HepG2 (cell line): ENCODE data around the gene TMEM240. TPM values are rescaled to one million over a fixed set of nuclear protein-coding genes. Genes with fewer than 3 reads are reported as not detected.
"Not testable (repeated sequence)": the region's sequence is repeated elsewhere in the genome, so short reads cannot be mapped to it uniquely, and the experiment has no call there.

ENCODE experiments used
- ATAC-seq: fragments of 200-7000 bp; cut with Tn5 transposase; 3 replicates; pipeline ENCODE4 v1.9.1; 2020; ENCODE audit warnings: mild to moderate bottlenecking, moderate library complexity
- BruUV-seq: library from RNA; stranded (reverse); fragments of 400-500 nt; replicated peaks from 2 replicates; lab custom pipeline; 2021; lab: Mats Ljungman, UMichigan
- CTCF ChIA-PET: fragments of 300-600 bp; formaldehyde crosslinking; extraction: SDS; loops from one replicate; lab custom pipeline; 2021; ENCODE audit warnings: low total read pairs, inconsistent platforms, low intra/inter-chr PET ratio; lab: Yijun Ruan, JAX
- POLR2A ChIA-PET: fragments of 350-600 bp; sonication (Branson Sonifier 250); formaldehyde crosslinking; loops from one replicate; lab custom pipeline; 2020; ENCODE audit warnings: antibody characterized with exemption, inconsistent platforms; lab: Yijun Ruan, JAX
- DNase-seq: peaks from one replicate; pipeline ENCODE4 v3.0.0-alpha.2; 2015; ENCODE audit warnings: low spot score
- FAIRE-seq: peaks from 3 replicates; lab custom pipeline; 2011; peaks lifted over from hg19 to GRCh38; lab: Jason Lieb, UNC
- H2AFZ ChIP-seq: one replicate; pipeline ENCODE4 v1.6.1; 2011; ENCODE audit warnings: low read length, inconsistent platforms
- H3K27ac ChIP-seq: fragments of 300-600 bp; 3 replicates; pipeline ENCODE4 v1.8.0; 2011; ENCODE audit warnings: mixed run types, mild to moderate bottlenecking, mixed read lengths, low read length, inconsistent platforms; ENCODE audit not compliant: insufficient read depth; ENCODE audit errors: extremely low read length
- H3K27me3 ChIP-seq, 2 experiments: fragments of 200-600 bp in 1 of 2; 2 replicates in 1 of 2; 3 replicates in 1 of 2; pipeline versions ENCODE4 v1.6.0 to v1.8.0; 2011; ENCODE audit warnings: low read length in 2 of 2, mild to moderate bottlenecking in 2 of 2, moderate library complexity in 2 of 2, inconsistent platforms in 1 of 2; ENCODE audit not compliant: insufficient read depth in 2 of 2, control insufficient read depth in 1 of 2
- H3K36me3 ChIP-seq, 2 experiments: fragments of 200-600 bp in 1 of 2; replicated peaks in 1 of 2; 2 replicates in 1 of 2; 3 replicates in 1 of 2; pipeline versions ENCODE4 v1.5.1 to v1.8.0; 2011; ENCODE audit warnings: low read length in 2 of 2, inconsistent platforms in 1 of 2; ENCODE audit not compliant: insufficient read depth in 2 of 2, control insufficient read depth in 1 of 2
- H3K4me1 ChIP-seq: 2 replicates; pipeline ENCODE4 v1.5.1; 2012; ENCODE audit warnings: low read length, inconsistent platforms; ENCODE audit not compliant: insufficient read depth
- H3K4me2 ChIP-seq: 2 replicates; pipeline ENCODE4 v1.6.0; 2011; ENCODE audit warnings: low read depth, low read length, inconsistent platforms
- H3K4me3 ChIP-seq, 3 experiments: fragments of 200-600 bp in 1 of 3; sonication (generic), shearing (Covaris generic) in 1 of 3; replicated peaks in 1 of 3; 2 replicates each; pipeline ENCODE4 v1.5.1; 2011 to 2016; ENCODE audit warnings: low read length in 3 of 3, inconsistent platforms in 2 of 3, low read depth in 2 of 3, mild to moderate bottlenecking in 2 of 3, control low read depth in 1 of 3, mixed read lengths in 1 of 3; ENCODE audit not compliant: insufficient read depth in 1 of 3
- H3K79me2 ChIP-seq: one replicate; pipeline ENCODE4 v1.6.1; 2011; ENCODE audit warnings: low read length, inconsistent platforms; ENCODE audit not compliant: insufficient read depth
- H3K9ac ChIP-seq: 2 replicates; pipeline ENCODE4 v1.6.0; 2011; ENCODE audit warnings: mild to moderate bottlenecking, low read depth, low read length, inconsistent platforms; ENCODE audit not compliant: insufficient read depth
- H3K9me3 ChIP-seq: 2 replicates; pipeline ENCODE4 v1.5.1; 2012; ENCODE audit warnings: mild to moderate bottlenecking, low read length
- H4K20me1 ChIP-seq: 2 replicates; pipeline ENCODE4 v1.6.0; 2011; ENCODE audit warnings: inconsistent platforms, mild to moderate bottlenecking, low read length, moderate library complexity; ENCODE audit not compliant: insufficient read depth
- CREM ChIP-seq, 2 experiments: sonication (generic) in 1 of 2; formaldehyde crosslinking in 1 of 2; IDR thresholded peaks; 2 replicates each; pipeline versions ENCODE4 v1.4.0 to v1.6.1; 2016 to 2020; ENCODE audit warnings: antibody characterized with exemption in 1 of 2, mild to moderate bottlenecking in 1 of 2, missing genetic modification reagents in 1 of 2
- DMAP1 ChIP-seq: IDR thresholded peaks from 2 replicates; pipeline ENCODE4 v1.6.1; 2016
- ETV5 ChIP-seq: IDR thresholded peaks from 2 replicates; pipeline ENCODE4 v1.6.1; 2018; ENCODE audit warnings: missing biosample characterization, missing genetic modification reagents, inconsistent platforms, borderline replicate concordance
- GABPA ChIP-seq, 2 experiments: IDR thresholded peaks; 2 replicates each; pipeline ENCODE4 v1.6.1; 2011 to 2016; ENCODE audit warnings: low read depth in 2 of 2, low read length in 1 of 2, missing biosample characterization in 1 of 2, missing genetic modification characterization in 1 of 2
- GABPB1 ChIP-seq: IDR thresholded peaks from 2 replicates; pipeline ENCODE4 v1.6.1; 2016; ENCODE audit warnings: mild to moderate bottlenecking, missing genetic modification reagents, moderate library complexity, missing compliant biosample characterization
- GATAD1 ChIP-seq: IDR thresholded peaks from 2 replicates; pipeline ENCODE4 v1.6.1; 2016; ENCODE audit warnings: missing genetic modification reagents, missing compliant biosample characterization
- HDAC1 ChIP-seq: sonication (generic); formaldehyde crosslinking; IDR thresholded peaks from 2 replicates; pipeline ENCODE4 v1.5.1; 2020; ENCODE audit warnings: mild to moderate bottlenecking, missing genetic modification reagents
- KLF6 ChIP-seq: IDR thresholded peaks from 2 replicates; pipeline ENCODE4 v1.8.0; 2016; ENCODE audit warnings: missing biosample characterization, missing genetic modification reagents
- NR2F6 ChIP-seq, 2 experiments: IDR thresholded peaks; 2 replicates each; pipeline ENCODE4 v1.6.1; 2016; ENCODE audit warnings: antibody characterized with exemption in 1 of 2, mild to moderate bottlenecking in 1 of 2
- PHF21A ChIP-seq: sonication (generic); formaldehyde crosslinking; IDR thresholded peaks from 2 replicates; pipeline ENCODE4 v1.5.0; 2020; ENCODE audit warnings: mild to moderate bottlenecking, missing genetic modification reagents
- RAD21 ChIP-seq: fragments of 450-650 bp; formaldehyde crosslinking; IDR thresholded peaks from 2 replicates; pipeline ENCODE4 v1.5.0; 2020; ENCODE audit warnings: mild to moderate bottlenecking
- SAP130 ChIP-seq: IDR thresholded peaks from 2 replicates; pipeline ENCODE4 v1.6.1; 2016; ENCODE audit warnings: low read depth
- ZFY ChIP-seq: sonication (generic); formaldehyde crosslinking; IDR thresholded peaks from 2 replicates; pipeline ENCODE4 v1.4.0; 2020; ENCODE audit warnings: missing genetic modification reagents
- ZNF232 ChIP-seq: sonication (generic); formaldehyde crosslinking; IDR thresholded peaks from 2 replicates; pipeline ENCODE4 v1.4.0; 2020; ENCODE audit warnings: missing genetic modification reagents, borderline replicate concordance
- ZNF605 ChIP-seq: sonication (generic); formaldehyde crosslinking; IDR thresholded peaks from 2 replicates; pipeline ENCODE4 v1.8.0; 2022; ENCODE audit warnings: mild to moderate bottlenecking, missing genetic modification reagents
- WGBS: methylation state at CpG from one replicate; pipeline ENCODE4 v1.1.6; 2017; ENCODE audit warnings: low lambda C conversion rate; 5-methylcytosine and 5-hydroxymethylcytosine counted together
- in situ Hi-C: cut with HindIII; loops from 2 replicates; pipeline ENCODE4 v1.10.0; 2017; ENCODE audit warnings: low pct_unique_long_range_greater_than_20kb; ENCODE audit not compliant: extremely low pct_ligation_motif_present
- intact Hi-C: fragments of 100-400 bp; cut with micrococcal nuclease; formaldehyde crosslinking; loops from one replicate; pipeline ENCODE4 v1.10.0; 2022; ENCODE audit not compliant: unreplicated experiment
- polyA plus RNA-seq, 8 experiments: library from polyadenylated mRNA; depleted of rRNA in 3 of 8; stranded (reverse) in 7 of 8; unstranded in 1 of 8; fragments of >200 nt; fragmentation: Illumina TruSeq in 4 of 8; extraction: Trizol in 4 of 8; gene quantifications; 2 replicates each; pipeline versions ENCODE4 v1.2.1 to v1.2.3, GENCODE V29; 2011 to 2016; ENCODE audit warnings: low read depth in 4 of 8, missing spikeins in 1 of 8, mixed read lengths in 1 of 8; ENCODE audit not compliant: insufficient read depth in 1 of 8
- total RNA-seq, 5 experiments: library from RNA; depleted of rRNA; stranded (reverse); fragments of >200 nt; fragmentation: Illumina TruSeq; extraction: Trizol; gene quantifications; 2 replicates each; pipeline ENCODE4 v1.2.3, GENCODE V29; 2016; ENCODE audit warnings: low read depth in 1 of 5
- TF ChIP-seq, protein P1 (sequence below): sonication (generic); formaldehyde crosslinking; IDR thresholded peaks from 2 replicates; pipeline ENCODE4 v1.5.1; 2020; ENCODE audit warnings: mild to moderate bottlenecking, missing genetic modification reagents, moderate library complexity
- TF ChIP-seq, protein P2 (sequence below): IDR thresholded peaks from 2 replicates; pipeline ENCODE4 v1.4.0; 2020; ENCODE audit warnings: mild to moderate bottlenecking, missing genetic modification reagents

Gene TMEM240
- total and polyA plus RNA-seq, 2 of the 13 experiments (the other 11 are each of a cell fraction or from before 2014, with no cell fraction given): 0.17 TPM; not detected in 1

DNA sequence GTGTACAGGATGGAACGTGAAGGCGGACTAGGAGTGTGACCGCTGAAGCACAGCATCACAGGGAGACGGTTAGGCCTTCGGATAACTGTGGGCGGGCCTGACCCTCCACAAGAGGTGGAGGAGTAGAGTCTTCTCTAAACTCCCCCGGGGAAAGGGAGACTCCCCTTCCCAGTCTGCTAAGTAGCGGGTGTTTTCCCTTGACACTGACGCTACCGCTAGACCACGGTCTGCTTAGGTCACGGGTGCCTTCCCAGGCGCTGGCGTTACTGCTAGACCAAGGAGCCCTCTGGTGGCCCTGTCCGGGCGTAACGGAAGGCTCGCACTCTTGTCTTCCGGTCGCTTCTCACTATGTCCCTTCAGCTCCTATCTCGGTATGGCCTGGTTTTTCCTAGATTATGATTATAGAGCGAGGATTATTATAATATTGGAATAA is 35.0 kb downstream of the TMEM240 start:
- TSS peak; percentile 91 for BruUV-seq
- peak; percentile 86 for FAIRE-seq
- TF ChIP-seq GABPA (IDR thresholded peaks at IDR 0.05; ENCODE audit: low read depth, low read length); NR2F6 (IDR thresholded peaks at IDR 0.05); CREM (CRISPR knock-in tag; IDR thresholded peaks at IDR 0.05): not testable (repeated sequence)
- peak; percentile 64 for TF ChIP-seq GABPA (CRISPR knock-in tag; IDR thresholded peaks at IDR 0.05; ENCODE audit: low read depth)
- TF ChIP-seq SAP130: peak; percentile 16; the same call in 1 of the 2 replicates
- peak; percentile 49; the same call in 1 of the 2 replicates for TF ChIP-seq RAD21 (CRISPR knock-in tag)
- TF ChIP-seq, protein P1, sequence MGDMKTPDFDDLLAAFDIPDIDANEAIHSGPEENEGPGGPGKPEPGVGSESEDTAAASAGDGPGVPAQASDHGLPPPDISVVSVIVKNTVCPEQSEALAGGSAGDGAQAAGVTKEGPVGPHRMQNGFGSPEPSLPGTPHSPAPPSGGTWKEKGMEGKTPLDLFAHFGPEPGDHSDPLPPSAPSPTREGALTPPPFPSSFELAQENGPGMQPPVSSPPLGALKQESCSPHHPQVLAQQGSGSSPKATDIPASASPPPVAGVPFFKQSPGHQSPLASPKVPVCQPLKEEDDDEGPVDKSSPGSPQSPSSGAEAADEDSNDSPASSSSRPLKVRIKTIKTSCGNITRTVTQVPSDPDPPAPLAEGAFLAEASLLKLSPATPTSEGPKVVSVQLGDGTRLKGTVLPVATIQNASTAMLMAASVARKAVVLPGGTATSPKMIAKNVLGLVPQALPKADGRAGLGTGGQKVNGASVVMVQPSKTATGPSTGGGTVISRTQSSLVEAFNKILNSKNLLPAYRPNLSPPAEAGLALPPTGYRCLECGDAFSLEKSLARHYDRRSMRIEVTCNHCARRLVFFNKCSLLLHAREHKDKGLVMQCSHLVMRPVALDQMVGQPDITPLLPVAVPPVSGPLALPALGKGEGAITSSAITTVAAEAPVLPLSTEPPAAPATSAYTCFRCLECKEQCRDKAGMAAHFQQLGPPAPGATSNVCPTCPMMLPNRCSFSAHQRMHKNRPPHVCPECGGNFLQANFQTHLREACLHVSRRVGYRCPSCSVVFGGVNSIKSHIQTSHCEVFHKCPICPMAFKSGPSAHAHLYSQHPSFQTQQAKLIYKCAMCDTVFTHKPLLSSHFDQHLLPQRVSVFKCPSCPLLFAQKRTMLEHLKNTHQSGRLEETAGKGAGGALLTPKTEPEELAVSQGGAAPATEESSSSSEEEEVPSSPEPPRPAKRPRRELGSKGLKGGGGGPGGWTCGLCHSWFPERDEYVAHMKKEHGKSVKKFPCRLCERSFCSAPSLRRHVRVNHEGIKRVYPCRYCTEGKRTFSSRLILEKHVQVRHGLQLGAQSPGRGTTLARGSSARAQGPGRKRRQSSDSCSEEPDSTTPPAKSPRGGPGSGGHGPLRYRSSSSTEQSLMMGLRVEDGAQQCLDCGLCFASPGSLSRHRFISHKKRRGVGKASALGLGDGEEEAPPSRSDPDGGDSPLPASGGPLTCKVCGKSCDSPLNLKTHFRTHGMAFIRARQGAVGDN (CRISPR knock-in tag): peak; percentile 65
- TF ChIP-seq ZNF232 (CRISPR knock-in tag): peak; percentile 54; the same call in 1 of the 2 replicates
- TF ChIP-seq GATAD1 (CRISPR knock-in tag): 0 out of 2 replicates have a peak, but pooled peaks have one; percentile 5
- TF ChIP-seq NR2F6 (CRISPR knock-in tag; IDR thresholded peaks at IDR 0.05): 0 out of 2 replicates have a peak, but pooled peaks have one; percentile 23
- peak; percentile 65; the same call in 1 of the 2 replicates for TF ChIP-seq ETV5 (CRISPR knock-in tag)
- peak; percentile 17; the same call in 1 of the 2 replicates for TF ChIP-seq KLF6
- peak; percentile 52 for TF ChIP-seq ZFY (CRISPR knock-in tag)
- 0 out of 2 replicates have a peak, but pooled peaks have one; percentile 70 for TF ChIP-seq ZNF605
- 0 out of 2 replicates have a peak, but pooled peaks have one; percentile 1 for TF ChIP-seq PHF21A (CRISPR knock-in tag)
- TF ChIP-seq CREM (IDR thresholded peaks at IDR 0.05): 0 out of 2 replicates have a peak, but pooled peaks have one; percentile 12
- peak; percentile 22; the same call in 1 of the 2 replicates for TF ChIP-seq DMAP1
- TF ChIP-seq HDAC1 (CRISPR knock-in tag): peak; percentile 45; the same call in 1 of the 2 replicates
- TF ChIP-seq, protein P2, sequence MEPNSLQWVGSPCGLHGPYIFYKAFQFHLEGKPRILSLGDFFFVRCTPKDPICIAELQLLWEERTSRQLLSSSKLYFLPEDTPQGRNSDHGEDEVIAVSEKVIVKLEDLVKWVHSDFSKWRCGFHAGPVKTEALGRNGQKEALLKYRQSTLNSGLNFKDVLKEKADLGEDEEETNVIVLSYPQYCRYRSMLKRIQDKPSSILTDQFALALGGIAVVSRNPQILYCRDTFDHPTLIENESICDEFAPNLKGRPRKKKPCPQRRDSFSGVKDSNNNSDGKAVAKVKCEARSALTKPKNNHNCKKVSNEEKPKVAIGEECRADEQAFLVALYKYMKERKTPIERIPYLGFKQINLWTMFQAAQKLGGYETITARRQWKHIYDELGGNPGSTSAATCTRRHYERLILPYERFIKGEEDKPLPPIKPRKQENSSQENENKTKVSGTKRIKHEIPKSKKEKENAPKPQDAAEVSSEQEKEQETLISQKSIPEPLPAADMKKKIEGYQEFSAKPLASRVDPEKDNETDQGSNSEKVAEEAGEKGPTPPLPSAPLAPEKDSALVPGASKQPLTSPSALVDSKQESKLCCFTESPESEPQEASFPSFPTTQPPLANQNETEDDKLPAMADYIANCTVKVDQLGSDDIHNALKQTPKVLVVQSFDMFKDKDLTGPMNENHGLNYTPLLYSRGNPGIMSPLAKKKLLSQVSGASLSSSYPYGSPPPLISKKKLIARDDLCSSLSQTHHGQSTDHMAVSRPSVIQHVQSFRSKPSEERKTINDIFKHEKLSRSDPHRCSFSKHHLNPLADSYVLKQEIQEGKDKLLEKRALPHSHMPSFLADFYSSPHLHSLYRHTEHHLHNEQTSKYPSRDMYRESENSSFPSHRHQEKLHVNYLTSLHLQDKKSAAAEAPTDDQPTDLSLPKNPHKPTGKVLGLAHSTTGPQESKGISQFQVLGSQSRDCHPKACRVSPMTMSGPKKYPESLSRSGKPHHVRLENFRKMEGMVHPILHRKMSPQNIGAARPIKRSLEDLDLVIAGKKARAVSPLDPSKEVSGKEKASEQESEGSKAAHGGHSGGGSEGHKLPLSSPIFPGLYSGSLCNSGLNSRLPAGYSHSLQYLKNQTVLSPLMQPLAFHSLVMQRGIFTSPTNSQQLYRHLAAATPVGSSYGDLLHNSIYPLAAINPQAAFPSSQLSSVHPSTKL (CRISPR knock-in tag): peak; percentile 18; the same call in 1 of the 2 replicates
- peak; percentile 61; the same call in 1 of the 2 replicates for TF ChIP-seq GABPB1 (CRISPR knock-in tag)

More for the DNA sequence above, 35.0 kb downstream of the TMEM240 start:
- H2AFZ ChIP-seq, in situ Hi-C loops, H3K36me3 ChIP-seq, H4K20me1 ChIP-seq, CTCF ChIA-PET, H3K27me3 ChIP-seq, H3K9me3 ChIP-seq, H3K79me2 ChIP-seq, H3K27ac ChIP-seq, intact Hi-C loops: not testable (repeated sequence)
- DNase-seq (peak; percentile 32), ATAC-seq (peak; percentile 64)
- Histone ChIP-seq H3K4me3 (peak overlapping the region in 2 of 3 experiments; percentile 43 to 58; a peak in 4 of 6 replicates), H3K9ac (0 out of 2 replicates have a peak overlapping the region, but pooled peaks have one; percentile 15), H3K4me1 (peaks cover 12% of the 10 kb centered on the region), H3K4me2 (peak overlapping the region; percentile 62)
- 2% methylated on average over 6 of the region's 22 CpGs for WGBS
- POLR2A ChIA-PET: interaction anchor here (0.6 to 3.4 kb wide), 13 partner anchors 60 to 110 kb away, joined by 3 to 40 read pairs (median 4); partner anchors contain the start of genes ANKRD65, CCNL2, MIB2 and MRPL20
